Measurements from ENCODE around the gene SEMA4G.

DNA sequence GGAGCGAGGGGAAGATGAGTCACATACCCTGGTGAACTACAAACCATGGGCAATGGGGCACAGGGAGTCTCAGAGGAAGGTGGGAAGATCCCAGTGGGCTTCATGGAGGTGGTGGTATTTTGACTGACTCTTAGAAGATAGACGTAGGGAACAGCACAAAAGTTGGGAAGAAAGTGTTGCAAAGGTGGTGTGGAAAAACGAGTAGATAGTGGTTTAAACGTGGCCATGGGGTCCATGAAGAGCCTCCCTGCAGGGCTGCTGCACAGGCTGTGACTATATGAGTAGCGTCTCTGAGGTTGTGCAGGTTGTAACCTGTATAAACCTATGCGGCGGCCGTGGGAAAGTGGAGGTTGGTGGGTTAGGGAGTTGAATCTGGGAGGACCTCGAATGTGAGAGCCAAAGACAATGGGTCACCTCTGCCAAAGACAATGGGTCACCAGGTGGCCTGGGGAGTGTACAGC, 44.1 kb downstream of the SEMA4G start:
- TF ChIP-seq, protein P1, sequence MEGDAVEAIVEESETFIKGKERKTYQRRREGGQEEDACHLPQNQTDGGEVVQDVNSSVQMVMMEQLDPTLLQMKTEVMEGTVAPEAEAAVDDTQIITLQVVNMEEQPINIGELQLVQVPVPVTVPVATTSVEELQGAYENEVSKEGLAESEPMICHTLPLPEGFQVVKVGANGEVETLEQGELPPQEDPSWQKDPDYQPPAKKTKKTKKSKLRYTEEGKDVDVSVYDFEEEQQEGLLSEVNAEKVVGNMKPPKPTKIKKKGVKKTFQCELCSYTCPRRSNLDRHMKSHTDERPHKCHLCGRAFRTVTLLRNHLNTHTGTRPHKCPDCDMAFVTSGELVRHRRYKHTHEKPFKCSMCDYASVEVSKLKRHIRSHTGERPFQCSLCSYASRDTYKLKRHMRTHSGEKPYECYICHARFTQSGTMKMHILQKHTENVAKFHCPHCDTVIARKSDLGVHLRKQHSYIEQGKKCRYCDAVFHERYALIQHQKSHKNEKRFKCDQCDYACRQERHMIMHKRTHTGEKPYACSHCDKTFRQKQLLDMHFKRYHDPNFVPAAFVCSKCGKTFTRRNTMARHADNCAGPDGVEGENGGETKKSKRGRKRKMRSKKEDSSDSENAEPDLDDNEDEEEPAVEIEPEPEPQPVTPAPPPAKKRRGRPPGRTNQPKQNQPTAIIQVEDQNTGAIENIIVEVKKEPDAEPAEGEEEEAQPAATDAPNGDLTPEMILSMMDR (IDR thresholded peaks at IDR 0.05; ENCODE audit: low read length), result no peak
- TF ChIP-seq EZH2 (optimal IDR thresholded peaks at IDR 0.05; ENCODE audit: low read depth, low read length) (no peak), EZH2phosphoT487 (IDR thresholded peaks at IDR 0.05; ENCODE audit: low read length) (no peak)
